Stimulated activated naive CD4-positive, alpha-beta T cell (primary cell): ENCODE measurements around the gene GSG1L.
"Not testable (repeated sequence)": the region's sequence is repeated elsewhere in the genome, so short reads cannot be mapped to it uniquely, and the experiment has no call there.

Experiments
- DNase-seq, 6 experiments: peaks; one replicate each; lab custom pipeline; 2025; lab: John Stamatoyannopoulos, UW

Gene GSG1L

DNA sequence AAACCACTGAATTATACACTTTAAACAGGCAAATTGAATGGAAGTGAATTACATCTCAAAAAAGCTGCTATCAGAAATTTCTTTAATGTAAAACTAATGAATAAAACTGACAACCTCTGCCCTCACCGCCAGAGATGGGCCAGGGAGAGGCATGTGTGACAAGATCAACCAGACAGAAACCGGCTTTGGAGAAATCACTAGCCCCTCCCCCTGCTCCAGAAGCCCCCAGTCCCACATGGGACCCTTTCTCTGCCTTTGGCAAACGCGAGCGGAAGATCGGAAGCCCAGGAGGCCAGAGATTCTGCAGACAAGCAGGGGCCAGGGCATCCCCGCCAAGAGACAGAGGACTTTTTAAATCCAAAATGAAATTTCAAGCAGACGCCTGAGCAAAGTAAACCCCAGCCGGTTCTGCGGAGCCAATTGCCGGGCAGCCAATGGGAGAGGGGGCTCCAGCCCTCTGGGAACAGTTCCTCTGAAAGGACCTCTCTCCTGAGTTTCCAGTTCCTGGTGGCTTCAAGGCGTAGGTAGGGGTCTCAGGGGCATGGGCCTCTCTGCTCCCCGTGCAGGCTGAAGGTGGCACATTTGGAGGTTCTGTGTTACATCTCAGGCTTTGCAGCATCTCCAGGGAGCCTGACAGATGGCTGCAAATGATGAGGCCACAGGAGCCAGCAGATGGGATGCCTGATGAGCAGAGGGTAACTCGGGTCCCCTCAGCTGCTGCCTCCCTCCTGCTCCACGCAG lies 118.1 kb downstream of the GSG1L start:
- no peak for DNase-seq

GRCh38 chr16:27943766-27944165 lies 119.7 kb downstream of the GSG1L start:
- DNase-seq = no peak

DNA sequence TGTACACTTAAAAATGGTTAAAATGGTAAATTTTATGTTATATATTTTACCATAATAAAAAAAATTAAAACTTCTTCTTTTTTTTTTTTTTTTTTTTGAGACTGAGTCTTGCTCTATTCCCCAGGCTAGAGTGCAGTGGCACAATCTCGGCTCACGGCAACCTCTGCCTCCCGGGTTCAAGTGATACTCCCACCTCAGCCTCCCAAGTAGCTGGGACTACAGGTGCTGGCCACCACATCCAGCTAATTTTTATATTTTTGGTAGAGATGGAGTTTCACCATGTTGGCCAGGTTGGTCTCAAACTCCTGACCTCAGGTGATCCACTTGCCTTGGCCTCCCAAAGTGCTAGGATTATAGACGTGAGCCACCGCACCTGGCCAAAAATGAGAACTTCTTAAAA lies 121.4 kb downstream of the GSG1L start:
- DNase-seq = not testable (repeated sequence)

DNA sequence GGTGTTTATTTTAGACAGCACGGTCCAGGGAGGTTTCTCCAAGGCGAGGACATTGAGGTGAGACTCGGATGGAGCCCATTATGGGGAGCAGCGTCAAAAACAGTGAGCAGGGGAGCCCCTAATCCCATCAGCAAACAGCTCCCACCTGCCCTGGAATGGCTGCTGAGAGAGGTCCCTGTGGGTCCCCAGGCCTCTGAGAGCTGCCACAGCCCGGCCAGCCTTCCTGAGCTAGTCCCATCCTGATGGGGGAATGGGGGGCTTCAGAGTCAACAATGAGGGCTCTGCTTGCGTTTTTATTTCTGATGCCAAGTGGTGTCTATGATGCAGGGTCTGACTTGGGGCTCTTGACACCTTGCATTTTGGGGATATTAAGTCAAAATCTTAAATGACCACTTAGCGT lies 128.4 kb downstream of the GSG1L start:
- DNase-seq = no peak

DNA sequence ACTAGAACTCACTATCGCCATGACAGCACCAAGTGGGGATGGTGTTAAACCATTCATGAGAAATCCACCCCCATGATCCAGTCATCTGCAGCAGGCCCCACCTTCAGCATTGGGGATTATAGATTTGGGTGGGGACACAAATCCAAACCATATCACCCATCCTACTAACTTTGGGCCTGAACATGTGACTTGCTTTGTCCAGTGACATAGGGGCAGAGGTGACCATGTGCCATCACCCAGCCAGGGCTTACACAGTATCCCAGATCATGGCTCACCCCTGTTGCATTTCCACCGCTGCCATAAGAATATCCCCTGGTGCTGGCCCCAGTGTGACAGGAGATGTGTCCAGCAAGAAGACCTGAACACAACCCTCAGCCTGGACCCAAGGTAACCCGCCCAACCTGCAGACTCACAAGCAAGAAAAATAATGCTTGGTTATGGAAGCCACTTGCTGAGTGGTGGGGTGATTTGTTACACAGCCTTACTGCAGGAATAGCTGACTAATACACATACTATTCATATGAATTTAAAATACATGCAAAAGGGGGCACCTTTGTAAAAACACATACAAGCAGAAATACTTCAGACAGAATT lies 130.9 kb downstream of the GSG1L start:
- DNase-seq = no peak

GRCh38 chr16:27929818-27930217 lies 133.7 kb downstream of the GSG1L start:
- no peak for DNase-seq

DNA sequence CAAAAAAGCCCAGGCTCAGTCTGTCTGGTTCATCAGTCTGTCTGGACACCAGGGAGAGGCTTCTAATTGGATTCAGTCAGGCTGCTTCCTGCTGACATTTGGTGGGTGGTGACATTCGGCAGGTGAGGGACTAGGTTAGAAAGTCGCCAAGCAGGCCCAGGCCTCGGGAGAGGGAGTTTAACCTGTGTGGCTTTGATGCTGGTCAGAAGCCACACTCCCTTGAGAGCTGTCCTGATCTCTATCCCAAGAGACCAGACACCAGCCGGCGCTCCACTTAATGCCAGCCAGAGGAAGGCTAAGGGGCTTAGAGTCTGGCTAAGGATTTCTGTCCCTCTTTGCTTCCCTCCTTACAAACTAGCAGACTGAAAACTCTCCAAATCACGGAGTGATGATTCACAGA lies 135.0 kb downstream of the GSG1L start:
- DNase-seq = no peak

- DNase-seq = no peak
Measured at GRCh38 chr16:27927266-27927901, 136.1 kb downstream of the GSG1L start.

- DNase-seq = no peak
Measured at GRCh38 chr16:27925612-27926011, 137.9 kb downstream of the GSG1L start.

- no peak for DNase-seq
Measured at GRCh38 chr16:27924411-27925118, 138.9 kb downstream of the GSG1L start.

DNA sequence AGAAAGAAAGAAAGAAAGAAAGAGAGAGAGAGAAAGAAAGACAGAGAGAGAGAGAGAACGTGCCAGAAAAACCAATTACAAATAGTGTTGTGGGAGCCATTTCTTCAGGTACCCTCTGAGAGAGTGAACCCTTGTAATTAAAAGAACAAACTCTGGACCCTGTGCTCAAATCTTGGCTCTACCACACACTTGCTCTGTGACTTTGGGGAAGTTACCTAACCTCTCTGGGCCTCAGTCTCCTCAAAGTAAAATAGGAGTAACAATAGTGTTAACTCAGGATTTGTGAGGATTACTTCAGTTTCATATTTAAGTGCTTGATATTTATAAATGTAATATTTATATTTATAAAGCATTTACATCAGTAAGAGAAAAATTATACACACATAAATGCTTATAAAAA lies 139.8 kb downstream of the GSG1L start:
- DNase-seq = no peak

GRCh38 chr16:27922433-27922832 lies 141.1 kb downstream of the GSG1L start:
- DNase-seq = no peak

DNA sequence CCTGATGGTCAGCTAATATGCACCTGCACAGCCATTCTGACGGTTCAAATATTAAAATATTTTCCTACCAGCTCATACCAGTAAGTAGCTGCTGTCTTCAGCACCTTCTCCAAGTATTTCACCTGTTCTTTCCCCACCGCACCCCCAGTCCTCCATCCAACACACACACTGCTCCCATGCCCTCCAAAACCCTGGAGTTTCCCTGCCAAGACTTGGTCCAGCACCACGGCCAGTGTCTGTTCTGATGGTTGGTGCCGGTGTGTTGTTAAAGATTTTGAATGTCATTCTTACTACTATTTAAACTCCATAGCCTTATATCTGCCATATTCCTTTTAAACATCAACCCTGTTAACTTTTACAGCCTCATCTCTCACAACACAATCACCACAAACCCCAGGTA lies 142.4 kb downstream of the GSG1L start:
- DNase-seq = no peak

DNA sequence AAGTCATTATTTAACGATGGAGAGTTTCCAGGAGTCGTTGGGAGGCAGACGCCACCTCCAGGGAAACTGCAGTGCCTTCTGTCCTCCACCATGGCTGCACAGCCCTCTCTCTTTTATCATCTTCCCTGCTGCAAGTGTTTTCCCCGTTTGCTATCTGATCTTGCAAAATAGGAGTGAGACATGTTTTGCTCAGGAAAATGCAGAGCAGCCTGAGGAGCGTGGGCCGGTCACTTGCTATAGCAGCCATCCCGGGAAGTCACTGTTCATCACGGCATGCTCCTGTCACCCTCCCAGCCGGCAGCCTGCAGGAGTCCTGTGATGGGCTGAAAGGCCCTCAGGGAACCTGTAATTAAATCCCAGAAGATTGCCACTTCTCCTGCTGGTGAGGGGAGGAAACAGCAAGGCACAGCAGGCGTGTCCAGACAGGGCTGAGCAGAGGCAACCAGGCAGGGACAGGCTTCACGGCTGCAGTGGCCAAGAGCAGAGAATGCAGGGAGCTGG lies 143.1 kb downstream of the GSG1L start:
- no peak for DNase-seq

DNA sequence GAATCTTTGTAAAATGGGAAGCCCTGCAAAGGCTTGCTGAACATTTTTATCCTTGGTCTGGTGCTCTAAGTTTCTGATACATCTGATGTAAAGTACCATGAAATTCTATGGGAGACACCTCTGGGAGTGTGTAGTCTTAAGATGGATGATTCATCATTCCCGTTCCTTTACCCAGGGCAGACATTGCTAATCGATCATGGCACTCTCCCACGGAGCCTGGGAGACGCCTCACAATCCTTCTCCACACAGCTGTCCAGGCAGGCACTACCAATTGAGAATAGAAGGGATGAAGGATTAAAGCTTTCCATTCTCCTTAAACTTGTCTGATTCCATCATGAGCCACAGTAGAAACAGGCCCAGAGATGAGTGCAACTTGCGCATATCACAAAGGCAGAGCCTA lies 144.8 kb downstream of the GSG1L start:
- DNase-seq = no peak

DNA sequence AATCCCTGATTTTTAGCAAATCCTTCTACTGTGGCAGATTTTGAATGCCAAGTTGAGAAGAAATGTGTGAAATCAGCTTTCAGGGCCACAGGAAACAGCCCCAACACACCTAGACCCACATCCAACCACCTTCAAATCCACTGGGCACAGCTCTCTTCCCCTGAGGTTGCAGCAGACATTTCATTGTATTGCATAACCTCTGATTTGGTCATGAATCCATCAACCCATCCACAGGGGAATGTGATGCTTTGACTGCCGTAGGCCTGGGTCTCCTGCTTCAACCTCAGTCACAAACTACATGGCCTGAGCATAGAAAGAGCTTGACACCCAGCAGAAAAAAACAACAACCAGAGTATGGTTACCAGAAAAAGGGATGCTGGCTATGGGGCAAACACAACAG lies 145.6 kb downstream of the GSG1L start:
- DNase-seq = no peak

- no peak for DNase-seq
Measured at GRCh38 chr16:27911486-27911885, 152.0 kb downstream of the GSG1L start.

DNA sequence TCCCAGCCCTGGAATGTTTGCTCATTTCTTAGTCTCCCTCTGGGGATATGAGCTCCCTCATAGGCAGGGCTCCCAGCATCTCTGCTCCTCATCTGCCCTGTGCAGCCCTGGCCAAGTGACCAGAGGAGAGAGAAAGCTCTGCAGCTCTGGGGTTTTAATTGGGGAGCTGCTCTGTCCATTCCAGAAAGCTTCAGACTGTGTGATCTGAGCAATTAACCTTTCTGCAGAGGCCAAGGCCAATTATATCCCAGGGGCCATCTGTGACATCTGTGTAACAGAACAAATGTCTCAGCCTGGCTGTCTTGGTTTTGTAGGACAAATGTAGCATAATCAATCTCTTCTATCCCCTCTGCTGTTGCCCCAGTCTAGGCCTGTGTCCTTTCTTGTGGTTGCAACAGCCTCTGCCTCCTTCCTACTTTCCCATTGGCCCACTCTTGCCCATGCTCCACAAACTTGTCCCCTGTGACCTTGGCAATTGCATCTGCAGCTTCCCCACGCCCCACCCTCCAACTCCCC lies 156.0 kb downstream of the GSG1L start:
- no peak for DNase-seq

DNA sequence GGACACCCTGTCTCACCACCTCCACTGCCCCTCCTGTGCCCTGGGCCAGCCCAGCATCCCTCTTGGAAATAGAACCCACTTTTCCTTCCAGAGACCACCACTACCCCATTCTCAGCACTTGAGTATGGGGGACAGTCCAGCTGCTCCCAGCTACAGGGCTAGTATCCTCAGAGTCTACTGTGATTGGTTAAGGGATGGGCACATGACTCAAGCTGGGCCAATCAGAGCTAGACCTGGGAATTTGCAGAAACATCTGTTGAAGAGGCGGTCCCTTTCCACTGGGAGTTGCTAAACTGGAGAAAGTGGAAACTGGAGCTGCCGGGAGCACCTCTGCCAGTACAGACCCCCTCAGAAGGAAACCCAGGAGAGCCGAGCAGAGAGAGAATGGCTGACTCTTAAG lies 156.6 kb downstream of the GSG1L start:
- no peak for DNase-seq

- DNase-seq = no peak
Measured at GRCh38 chr16:27903046-27903655, 160.4 kb downstream of the GSG1L start.

GRCh38 chr16:27902551-27902950 lies 161.0 kb downstream of the GSG1L start:
- no peak for DNase-seq

DNA sequence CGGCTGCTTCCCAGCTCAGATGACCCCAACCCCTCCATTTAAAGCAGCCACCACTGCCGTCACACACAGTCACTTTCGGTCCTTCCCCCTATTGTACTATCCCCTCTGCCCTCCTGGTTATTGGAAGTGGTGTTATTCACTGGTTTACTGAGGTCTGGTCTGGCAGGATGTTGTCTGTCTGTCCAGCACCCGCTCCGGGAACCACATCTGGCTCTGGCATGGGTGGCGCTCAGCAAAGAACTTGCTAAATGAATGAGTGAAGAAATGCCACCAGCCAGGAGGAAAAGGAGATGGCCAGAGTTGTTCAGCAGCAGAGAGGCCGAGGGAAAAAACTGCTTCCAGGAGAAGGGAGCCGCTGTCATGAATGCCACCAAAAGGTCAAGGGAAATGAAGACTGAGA lies 161.6 kb downstream of the GSG1L start:
- no peak for DNase-seq
